GM21515 (cell line): Measurements from ENCODE around the gene SWI5.
A peak's percentile ranks its signal among the peaks of the same experiment; 100 is the strongest.
"Not testable (repeated sequence)": the region's sequence is repeated elsewhere in the genome, so short reads cannot be mapped to it uniquely, and the experiment has no call there.

Experiments used
- ATAC-seq: cut with Tn5 transposase; IDR thresholded peaks from one replicate; pipeline ENCODE4 v1.9.1; 2021; ENCODE audit not compliant: unreplicated experiment

Gene SWI5

DNA sequence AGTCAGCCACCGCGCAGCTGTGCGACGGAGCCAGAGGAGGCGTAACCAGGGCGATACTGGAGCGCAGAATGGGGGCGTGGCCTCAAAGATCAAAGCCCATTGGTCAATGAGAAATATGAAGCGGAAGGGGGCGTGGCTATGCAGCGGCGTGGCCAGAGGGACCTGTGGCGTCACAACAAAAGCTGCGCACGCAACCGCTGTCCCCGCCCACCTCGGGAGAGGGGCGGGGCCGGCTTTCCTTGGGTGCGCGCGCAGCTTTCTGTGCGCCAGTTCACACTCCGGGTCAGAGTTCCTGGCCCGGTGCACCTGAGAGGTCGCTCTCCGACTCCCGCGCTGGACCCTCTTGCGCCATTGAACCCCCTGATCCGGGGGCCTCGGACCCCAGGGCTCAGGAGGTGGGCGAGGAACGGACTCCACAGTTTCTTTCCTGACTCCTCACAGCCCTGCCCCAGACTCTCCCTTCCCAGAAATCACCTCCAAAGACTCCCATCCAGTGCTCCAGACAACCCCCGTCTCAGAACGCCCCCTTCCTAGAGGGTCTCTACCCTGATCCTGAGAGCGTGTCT, at the start of gene SWI5:
TSS of gene SWI5 (plus strand) at position 269 of the 566 bp plus-strand sequence.
- ATAC-seq, result peak; percentile 93

DNA sequence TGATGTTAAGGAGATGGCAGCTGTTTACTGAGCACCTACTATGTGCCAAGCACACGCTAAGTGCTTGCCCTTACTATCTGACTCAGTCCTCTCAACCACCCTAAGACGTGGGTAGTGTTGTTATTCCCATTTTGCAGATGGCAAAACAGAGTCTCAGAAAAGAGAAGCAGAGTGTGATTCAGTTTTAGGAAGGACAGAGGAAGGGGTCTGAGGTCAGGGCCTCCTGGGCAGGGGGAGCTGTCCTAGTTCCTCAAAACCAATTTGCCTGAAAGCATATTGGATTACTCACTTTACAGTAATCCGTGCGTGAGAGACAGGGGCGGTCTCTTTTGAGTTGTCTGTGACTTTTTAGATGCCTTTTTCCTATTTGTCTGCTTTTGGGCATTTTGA, 49.7 kb upstream of the SWI5 start:
- no peak for ATAC-seq

DNA sequence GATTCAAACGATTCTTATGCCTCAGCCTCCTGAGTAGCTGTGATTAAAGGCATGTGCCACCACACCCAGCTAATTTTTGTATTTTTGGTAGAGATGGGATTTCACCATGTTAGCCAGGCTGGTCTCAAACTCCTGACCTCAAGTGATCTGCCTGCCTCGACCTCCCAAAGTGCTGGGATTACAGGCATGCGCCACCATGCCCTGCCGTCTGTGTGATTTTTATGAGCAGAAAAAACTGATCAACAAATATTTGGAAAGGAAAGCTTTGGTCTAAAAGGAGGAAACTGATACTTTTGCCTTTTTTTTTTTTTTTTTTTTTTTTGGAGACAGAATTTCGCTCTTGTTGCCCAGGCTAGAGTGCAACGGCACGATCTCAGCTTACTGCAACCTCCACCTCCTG, 45.2 kb upstream of the SWI5 start:
- not testable (repeated sequence) for ATAC-seq

DNA sequence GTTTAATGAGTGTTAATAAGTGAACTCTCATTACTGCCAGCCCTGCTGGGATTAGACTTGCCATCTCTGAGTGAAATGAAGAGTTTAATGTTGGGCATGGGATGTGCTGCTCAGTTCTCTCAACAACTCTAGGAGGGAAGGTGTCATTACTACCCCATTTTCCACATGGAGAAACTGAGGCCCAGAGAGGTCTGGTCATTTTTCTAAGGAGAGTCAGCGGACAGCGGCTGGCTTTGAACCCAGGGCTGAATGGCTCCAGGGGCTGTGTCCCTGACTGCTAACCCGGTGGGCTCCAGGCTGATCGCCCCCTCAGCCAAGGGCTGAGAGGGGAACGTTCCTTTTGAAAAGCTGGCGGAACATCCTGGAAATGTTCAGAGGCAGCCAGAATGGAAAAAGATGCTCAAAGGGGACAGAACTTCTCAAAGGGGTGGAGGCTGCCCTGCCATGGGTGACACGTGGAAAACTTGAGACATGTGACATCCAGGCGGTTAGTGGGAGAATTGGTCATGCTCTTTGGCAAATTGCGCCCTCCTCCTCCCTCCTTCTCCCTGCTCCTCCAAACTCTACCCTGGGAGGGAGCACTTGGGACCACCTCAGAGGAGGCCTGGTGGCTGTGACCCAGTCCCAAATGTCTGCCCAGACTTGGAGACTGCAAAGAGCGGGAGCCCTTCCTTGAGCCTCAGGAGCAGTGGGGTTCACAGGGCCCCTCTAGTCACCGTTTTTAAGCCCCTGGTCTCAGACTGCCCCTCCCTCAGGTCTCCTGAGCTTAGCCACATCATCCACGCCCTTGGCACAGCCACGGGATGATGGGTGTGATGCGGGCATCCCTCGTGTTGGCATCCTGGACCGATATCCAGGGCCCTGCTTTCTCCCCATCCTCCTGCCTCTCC, 44.2 kb upstream of the SWI5 start:
- ATAC-seq, result no peak

DNA sequence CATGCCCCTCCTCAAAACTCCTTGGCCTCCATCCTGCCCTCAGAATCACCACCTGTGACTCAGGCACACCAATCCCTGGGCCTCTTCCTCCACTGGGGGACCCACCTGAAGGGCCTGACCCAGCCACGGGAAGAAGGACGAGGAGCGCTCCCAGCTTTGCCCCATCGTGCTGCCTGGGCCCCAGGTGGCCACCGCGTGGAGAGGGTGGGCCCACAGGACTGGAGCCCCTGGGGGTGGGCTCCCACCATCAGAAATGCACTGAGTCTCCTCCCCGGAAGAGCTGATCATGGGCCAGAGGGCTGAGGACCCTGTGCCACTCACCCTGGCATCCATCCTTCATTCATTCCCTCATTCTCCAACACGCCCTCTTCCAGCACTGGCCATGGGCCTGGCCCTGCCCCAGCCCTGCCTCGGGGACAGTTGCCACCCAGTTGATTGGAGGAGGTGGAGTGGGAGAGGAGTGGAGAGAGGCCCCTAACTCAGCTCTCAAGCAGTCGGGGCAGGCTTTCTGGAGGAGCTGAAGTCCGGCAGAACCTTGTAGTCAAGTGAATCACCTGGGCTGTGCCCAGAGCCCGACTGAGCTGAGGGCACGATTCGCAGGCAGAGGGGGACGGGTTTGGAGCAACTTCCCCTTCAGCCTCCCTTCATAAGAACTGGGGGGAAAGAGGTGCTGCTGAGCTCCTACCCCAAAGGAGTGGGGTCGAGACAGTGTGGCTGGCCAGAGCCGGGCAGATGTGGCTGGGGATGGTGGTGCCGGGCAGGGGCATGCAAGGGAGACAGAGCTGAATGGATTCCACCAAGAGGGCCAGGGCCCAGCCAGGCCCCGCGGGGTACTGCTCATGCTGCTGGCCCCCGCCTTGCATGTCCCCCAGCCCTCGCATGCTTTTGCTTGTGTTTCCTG, 43.3 kb upstream of the SWI5 start:
- ATAC-seq, result no peak

DNA sequence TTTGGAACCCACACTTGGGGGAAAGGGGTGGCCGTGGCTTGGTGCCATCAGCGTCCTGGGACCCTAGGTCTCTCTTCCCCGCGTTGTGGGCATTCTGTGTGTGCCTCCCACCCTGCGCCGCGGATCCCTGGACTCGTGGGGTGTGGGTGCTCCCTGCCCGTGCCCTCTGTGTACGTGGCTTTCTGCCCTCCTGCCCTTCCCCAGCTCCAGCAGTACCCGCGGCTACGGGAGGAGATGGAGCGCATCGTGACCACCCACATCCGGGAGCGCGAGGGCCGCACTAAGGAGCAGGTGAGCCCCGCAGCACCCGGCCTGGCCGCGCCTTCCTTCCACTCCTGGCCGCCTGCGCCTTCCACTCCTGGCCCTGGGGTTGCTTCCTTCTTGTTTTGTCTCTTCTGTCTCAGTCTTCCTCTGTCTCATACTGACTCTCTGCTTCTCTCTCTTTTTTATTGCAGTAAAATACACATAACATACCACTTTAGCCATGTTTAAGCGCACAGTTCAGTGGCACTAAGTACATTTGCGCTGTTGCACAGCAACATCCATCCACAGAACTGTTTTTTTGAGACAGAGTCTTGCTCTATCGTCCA, 42.2 kb upstream of the SWI5 start:
- ATAC-seq, result no peak

DNA sequence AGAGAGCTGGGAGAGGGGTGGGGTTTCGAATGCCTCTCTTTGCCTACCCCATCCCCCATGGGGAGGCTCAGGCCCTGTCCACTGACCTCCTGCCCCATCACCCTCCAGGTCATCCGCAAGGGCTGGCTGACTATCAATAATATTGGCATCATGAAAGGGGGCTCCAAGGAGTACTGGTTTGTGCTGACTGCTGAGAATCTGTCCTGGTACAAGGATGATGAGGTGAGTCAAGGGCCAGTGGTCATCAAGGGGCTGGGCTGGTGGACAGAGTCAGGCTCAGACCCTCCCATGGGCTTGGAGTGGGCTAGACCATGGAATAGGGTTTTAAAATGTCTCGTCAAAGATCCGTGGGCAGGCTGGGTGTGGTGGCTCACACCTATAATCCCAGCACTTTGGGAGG, 34.0 kb upstream of the SWI5 start:
- ATAC-seq, result no peak

DNA sequence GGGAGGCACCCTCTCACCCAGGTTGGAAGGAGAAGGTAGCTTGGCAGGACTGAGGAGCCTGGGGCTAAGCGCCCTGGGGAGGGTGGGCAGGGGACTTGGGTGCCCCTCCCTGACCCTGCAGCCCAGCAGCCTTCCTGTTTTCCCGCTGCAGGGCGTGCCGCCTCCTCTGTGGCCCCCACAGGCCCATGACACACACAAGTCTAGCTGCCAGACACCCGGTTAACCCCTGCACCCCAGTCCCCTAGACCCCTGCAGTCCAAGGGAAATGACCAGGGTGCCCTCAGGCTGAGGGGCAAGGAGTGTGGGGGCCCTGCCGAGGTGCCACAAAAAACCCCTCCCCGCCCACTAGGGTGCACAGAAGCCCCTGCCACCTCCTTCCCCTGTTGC, 33.3 kb upstream of the SWI5 start:
- ATAC-seq, result no peak

DNA sequence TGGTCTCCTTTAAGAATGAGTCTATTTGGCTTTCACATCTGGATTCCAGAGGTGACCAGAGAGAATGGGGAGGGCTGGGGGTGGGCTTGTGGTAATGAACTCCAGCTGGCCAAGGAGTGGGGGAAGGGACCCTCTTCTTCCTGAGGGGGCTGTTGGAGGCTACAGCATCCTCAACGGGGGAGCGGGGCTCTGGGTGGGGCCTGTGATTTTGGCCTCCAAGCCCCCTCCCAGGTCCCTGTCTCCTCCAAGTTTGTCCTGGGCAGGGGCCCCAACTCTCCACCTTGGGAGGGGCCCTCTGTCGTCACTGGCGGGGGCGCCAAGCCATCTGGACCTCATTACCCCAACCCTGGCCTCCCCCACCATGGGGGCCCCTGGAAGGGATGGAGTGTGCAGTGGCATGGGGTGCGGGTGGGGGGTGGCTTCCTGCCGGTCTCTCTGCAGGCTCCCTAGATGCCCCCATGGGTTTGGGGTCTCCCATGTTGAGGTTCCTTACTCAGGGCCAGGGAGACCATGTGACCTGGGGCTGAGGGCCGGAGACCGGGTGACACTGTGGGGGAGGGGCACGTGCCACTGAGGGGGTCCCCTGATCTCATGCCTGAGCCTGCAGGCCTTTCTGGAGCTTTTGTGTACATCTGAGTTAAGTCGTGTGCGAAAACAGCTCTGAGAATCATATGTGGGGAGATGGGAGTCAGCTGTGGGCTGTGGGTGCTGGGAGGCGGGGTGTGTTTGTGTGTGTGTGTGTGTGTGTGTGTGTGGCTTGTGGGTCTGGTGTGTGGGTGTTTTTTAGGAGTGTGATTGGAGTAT, 32.7 kb upstream of the SWI5 start:
- ATAC-seq, result no peak

DNA sequence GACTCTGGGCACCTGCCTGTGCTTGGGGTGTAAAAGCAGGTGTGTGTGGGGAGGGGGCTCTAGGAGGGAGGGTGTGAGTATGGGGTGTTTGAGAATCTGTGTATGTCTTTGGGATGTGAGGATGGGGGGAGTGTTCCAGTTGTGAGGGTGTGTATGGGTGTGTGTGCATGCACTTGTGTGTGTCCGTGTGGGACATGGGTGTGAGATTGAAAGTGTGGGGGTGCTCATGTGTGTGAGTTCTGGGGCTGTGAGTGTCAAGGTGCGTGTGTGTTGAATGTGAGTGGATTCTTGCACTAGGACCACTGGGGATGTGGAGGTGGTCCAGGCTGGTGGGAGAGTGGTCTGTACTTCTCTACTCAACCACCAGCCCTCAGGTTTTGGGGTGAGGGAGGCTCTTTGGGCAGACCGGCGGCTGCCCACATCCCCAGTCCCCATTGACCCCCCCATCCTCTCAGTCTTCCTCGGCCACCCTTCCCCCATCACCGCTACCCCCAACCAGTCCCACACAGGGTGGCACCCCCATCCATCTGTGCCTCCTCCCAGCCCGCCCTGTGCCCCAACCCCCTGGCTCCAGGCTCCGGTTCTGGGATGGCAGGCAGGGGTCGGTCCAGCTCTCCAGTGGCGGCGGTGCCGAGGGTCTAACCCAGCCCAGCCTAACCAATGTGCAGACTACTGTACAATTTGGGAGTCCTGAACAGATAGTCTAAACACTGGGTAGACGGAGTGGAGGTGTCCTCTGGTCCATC, 31.8 kb upstream of the SWI5 start:
- ATAC-seq, result no peak

DNA sequence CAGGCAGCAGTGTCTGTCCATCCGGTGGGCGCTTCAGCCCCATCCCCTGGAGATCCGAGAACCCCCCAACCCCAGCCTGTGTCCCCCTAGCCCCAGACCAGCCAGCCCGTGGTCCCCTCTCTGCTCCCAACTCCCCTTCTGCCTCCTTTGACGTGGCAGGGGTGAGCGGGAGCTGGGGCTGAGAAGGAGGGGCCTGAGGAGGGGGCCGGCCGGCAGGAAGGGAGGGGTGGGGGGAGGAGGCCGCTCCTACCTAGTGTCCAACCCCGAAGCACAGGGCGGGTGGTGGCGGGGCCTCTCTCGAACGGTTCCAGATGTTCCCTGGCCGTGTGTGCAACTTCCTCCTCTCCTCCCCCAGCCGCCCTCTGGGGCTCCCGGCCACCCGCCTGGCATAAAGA, 31.2 kb upstream of the SWI5 start:
- no peak for ATAC-seq

DNA sequence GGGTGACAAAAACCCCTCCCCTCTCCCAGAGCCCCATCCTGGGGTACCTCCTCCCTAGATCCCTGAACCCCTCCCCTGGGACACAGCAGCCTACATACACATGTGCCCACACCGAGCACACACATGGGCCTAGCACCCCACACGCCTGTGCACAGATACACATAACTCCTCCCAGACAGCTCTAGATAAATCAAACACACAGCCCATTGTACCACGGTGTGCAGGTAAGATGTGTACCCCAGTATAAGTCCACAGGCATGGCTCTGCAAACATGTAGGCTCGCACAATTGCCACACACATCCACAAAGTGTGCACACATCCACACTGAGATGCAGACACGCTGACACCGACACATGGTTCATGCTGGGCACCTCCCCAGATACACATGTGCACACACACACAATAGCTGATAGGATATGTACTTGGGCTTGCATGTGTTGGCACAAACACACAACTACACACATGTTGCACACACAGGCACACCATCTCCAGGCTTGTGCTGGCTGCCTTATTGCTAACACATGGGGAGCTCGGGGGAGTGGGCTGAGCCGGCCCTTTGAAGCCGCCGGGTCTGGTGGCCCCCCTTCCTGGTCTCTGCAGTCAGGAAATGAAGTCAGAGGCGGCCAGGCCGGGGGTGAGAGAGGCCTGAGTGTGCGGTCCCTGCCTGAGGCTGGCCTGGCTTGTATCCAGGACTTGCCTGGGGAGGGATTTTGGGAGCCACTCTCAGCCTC, 30.5 kb upstream of the SWI5 start:
- no peak for ATAC-seq

DNA sequence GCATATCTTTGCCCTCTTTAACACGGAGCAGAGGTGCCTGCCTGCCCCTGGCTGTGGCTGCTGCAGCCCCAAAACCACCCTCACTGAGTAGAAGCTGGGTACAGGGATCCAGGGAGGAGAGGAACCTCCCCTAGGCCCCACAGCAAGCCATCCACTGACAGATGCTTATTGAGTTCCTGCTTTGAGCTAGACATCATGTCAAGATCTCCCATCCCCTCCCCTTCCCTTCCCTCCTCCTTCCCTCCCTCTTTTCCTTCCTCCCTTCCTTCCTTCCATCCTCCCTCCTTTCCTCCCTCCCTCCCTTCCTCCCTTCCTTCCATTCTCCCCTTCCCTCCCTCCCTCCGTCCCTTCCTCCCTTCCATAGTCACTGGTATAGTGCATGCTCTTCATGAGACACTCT, 29.6 kb upstream of the SWI5 start:
- ATAC-seq, result no peak

DNA sequence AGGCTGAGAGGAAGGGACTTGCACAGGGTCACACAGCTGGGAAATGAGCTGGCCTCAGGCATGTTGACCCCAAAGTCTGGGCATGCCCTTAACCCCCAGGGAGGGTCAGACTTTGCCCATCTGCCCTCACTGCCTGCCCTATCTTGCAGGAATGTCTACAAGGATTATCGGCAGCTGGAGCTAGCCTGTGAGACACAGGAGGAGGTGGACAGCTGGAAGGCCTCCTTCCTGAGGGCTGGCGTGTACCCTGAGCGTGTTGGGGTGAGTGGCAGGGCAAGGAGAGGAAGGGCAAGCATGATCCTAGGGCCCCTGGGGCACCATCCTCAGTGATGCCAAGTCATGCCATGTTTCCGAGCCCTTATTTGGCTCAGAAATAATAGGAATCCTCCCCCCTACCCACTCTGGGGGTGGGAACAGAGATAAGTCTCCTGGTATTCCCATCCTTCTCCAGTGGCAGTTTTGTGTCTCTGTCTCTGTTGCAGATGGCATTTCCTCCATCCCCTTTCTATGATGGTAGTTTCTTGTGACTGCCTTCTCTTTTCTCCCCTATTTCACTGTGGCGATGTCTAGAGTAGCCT, 28.8 kb upstream of the SWI5 start:
- ATAC-seq, result no peak

DNA sequence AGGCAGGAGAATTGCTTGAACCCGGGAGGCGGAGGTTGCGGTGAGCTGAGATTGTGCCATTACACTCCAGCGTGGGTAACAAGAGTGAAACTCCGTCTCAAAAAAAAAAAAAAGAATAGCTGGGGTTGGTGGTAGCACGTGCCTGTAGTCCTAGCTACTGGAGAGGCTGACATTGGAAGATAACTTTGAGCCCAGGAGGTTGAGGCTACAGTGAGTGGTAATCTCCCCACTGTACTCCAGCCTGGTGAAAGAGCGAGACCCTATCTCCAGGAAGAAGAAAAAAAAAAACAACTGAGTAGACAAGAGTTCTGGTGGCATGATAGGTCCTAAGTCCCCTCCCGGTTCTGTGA, 26.5 kb upstream of the SWI5 start:
- ATAC-seq, result no peak

DNA sequence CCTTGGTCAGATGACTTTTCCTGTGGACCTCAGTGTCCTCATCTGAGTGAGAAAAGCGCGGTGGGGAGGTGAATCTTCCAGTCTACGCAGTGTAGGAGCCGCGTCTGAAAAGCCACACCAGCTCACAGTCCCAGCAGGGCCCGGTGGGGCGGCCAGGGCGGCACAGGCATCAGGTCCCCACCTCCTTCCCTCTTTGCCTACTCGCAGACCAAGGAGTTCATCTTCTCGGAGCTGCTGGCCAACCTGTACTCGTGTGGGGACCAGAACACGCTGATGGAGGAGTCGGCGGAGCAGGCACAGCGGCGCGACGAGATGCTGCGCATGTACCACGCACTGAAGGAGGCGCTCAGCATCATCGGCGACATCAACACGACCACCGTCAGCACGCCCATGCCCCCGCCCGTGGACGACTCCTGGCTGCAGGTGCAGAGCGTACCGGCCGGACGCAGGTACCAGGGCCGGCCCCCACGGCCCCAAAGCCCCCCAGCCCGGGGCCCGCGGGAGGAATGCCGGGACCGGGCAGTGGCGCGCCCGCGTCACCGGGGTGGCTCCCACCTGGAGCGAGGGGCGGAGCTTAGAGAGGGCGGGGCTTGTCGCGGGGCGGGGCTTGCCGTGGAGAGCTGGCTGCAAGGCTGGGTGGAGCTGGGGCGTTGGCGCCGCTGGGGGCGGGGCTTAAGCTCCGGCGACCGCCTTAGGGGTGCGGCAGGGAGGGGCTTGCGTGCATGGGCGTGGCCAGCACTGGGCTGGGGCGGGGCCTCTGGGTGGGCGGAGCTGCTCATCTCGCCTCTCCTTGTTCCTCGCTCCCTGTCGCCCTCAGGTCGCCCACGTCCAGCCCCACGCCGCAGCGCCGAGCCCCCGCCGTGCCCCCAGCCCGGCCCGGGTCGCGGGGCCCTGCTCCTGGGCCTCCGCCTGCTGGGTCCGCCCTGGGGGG, 25.9 kb upstream of the SWI5 start:
- peak; percentile 82 for ATAC-seq

DNA sequence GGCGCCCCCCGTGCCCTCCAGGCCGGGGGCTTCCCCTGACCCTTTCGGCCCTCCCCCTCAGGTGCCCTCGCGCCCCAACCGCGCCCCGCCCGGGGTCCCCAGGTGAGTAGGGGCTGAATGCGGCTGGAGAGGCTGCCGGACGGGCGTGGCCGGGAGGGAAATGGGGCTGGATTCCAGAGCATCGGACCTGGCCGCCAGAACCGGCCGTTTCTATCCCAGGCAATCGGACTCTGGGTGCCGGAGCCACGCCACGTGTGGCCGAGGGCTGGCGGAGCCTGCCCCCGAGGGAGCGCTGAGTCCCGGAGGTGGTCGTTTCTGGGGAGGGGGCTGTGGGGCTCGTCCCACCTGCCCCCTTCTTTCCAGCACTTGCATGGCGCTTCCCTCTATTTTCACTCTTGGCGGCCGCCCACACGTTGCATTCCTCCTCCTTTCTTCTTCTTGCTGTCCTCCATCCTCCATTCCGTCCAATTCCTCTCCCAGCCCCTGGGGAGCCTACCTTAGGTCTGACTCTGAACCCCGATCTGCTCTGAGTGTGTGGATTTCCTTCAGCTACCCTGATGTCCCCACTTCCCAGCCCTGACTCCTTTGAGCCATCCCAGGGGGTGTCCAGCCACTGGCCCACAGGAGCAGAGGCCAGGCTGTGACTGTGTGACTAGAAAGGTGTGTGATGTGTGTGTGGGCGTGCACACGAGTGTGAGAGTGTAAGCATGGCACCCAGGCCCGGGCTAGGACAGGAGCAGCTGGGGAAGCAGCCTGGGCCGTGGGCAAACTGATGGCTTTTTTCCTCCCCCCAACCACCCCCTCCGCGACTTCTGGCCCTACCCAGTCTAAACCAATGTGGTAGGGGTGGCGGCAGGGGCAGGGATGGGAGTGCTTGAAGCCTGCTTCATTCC, 25.0 kb upstream of the SWI5 start:
- ATAC-seq, result no peak
